ENCODE measurements around the gene CFL1.

The CFL1 gene

GRCh38 chr11:65867284-65868071 is 9.5 kb upstream of the CFL1 start:
- TF ChIP-seq, protein P1, sequence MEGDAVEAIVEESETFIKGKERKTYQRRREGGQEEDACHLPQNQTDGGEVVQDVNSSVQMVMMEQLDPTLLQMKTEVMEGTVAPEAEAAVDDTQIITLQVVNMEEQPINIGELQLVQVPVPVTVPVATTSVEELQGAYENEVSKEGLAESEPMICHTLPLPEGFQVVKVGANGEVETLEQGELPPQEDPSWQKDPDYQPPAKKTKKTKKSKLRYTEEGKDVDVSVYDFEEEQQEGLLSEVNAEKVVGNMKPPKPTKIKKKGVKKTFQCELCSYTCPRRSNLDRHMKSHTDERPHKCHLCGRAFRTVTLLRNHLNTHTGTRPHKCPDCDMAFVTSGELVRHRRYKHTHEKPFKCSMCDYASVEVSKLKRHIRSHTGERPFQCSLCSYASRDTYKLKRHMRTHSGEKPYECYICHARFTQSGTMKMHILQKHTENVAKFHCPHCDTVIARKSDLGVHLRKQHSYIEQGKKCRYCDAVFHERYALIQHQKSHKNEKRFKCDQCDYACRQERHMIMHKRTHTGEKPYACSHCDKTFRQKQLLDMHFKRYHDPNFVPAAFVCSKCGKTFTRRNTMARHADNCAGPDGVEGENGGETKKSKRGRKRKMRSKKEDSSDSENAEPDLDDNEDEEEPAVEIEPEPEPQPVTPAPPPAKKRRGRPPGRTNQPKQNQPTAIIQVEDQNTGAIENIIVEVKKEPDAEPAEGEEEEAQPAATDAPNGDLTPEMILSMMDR (conservative IDR thresholded peaks at IDR 0.05; ENCODE audit: low read depth, low read length) = no peak
- DNase-seq (ENCODE audit: low read depth) = no peak
- H3K4me3 ChIP-seq (ENCODE audit: low read length) = no peak overlapping the region

GRCh38 chr11:65866509-65867283 is 8.7 kb upstream of the CFL1 start:
- H3K4me3 ChIP-seq (ENCODE audit: low read length) = no peak overlapping the region
- TF ChIP-seq, protein P1 (conservative IDR thresholded peaks at IDR 0.05; ENCODE audit: low read depth, low read length) = no peak
- no peak for DNase-seq (ENCODE audit: low read depth)

DNA sequence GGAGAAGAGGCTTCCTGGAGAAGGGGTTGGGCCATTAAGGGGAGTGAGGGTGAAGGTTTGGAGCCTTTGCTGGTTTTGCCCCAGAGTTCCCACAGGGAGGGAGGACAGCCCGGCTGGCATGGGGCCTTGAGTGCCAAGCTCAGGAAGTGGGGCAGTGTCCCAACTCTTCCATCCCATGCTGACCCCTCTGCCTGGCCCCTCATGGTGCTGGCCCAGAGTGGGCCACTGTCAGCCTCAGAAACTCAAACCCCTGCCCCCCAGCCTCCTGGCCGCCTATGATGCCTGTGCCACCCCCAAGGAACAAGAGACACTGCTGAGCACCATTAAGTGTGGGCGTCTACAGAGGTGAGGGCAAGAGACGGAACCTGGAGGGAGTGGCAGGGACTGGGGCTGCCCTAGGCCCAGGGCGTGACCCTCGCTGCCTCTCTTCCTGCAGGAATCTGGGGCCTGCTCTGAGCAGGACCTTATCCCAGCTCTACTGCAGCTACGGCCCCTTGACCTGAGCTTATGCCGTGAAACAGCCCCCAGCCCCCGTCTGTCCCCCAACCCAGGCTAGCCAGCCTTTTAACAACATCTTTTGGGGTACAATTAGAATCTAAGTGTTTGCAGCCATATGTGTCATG is 7.7 kb upstream of the CFL1 start:
- no peak for DNase-seq (ENCODE audit: low read depth)
- TF ChIP-seq, protein P1 (conservative IDR thresholded peaks at IDR 0.05; ENCODE audit: low read depth, low read length) = no peak
- no peak overlapping the region for H3K4me3 ChIP-seq (ENCODE audit: low read length)

GRCh38 chr11:65864706-65865471 is 6.9 kb upstream of the CFL1 start:
- TF ChIP-seq, protein P1 (conservative IDR thresholded peaks at IDR 0.05; ENCODE audit: low read depth, low read length) = no peak
- H3K4me3 ChIP-seq (ENCODE audit: low read length) = no peak overlapping the region
- DNase-seq (ENCODE audit: low read depth) = no peak

GRCh38 chr11:65863889-65864705 is 6.1 kb upstream of the CFL1 start:
- TF ChIP-seq, protein P1 (conservative IDR thresholded peaks at IDR 0.05; ENCODE audit: low read depth, low read length) = no peak
- DNase-seq (ENCODE audit: low read depth) = no peak
- no peak overlapping the region for H3K4me3 ChIP-seq (ENCODE audit: low read length)

All from retinal pigment epithelial cell (primary cell).